Measurements from ENCODE around the gene VRTN. TPM values are rescaled to one million over a fixed set of nuclear protein-coding genes. Genes with fewer than 3 reads are reported as not detected.

Gene VRTN
- total and polyA plus RNA-seq, 9 of the 15 experiments (the other 6 are each of a cell fraction or from before 2014, with no cell fraction given), result 0.05 to 0.09 (median 0.06) TPM; not detected in 6

DNA sequence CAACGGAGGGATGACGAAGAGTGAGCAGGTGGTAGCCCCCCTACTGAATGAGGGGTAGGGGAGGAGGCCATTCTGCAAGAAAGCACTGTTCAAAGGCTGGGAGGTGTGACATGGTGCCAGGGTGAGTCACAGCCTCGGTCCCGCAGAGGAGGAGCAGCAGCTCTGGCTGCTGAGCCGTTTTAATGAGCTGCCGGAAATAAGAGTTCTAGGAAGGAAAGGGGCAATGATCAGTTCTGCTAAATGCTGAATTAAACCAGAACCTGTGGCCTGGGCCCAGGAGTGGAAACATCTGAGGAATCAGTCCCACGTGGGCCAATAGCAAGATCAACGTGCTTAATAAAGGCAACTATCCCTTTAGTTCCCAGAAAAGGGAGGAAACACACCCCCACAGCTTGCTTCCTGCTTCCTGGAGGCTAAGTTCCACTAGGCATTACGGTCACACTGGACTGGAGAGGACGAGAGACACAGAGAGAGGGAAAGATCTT lies 49.2 kb upstream of the VRTN start:
- peaks cover 0 to 7% of the 10 kb centered on the region in 2 experiments; a peak in 3 of 5 replicates for H3K4me1 ChIP-seq (replicated peaks in 1 of 2; ENCODE audit: control insufficient read depth in 2 of 2, insufficient read depth in 2 of 2, low read length in 2 of 2)
- intact Hi-C loops (cut with micrococcal nuclease), result no loop called here

More for the DNA sequence above, 49.2 kb upstream of the VRTN start:
- 52% methylated on average over 6 of the region's 10 CpGs for WGBS (ENCODE audit: insufficient coverage, low coverage, missing lambda C conversion rate)
- Histone ChIP-seq H3K79me2 (ENCODE audit: control insufficient read depth, insufficient read depth, low read length) (peaks cover 19% of the 10 kb centered on the region), H3K36me3 (ENCODE audit: control insufficient read depth, insufficient read depth, low read length) (peaks cover 15% of the 10 kb centered on the region; the same call in 2 of the 3 replicates), H3K27ac (ENCODE audit: extremely low read depth, low read depth, low read length) (no peak overlapping the region), H3K4me3 (no peak overlapping the region), H3K9me3 (replicated peaks; ENCODE audit: control insufficient read depth, insufficient read depth, low read depth, low read length) (no peaks in the 10 kb centered on the region), H2AFZ (ENCODE audit: low read depth, low read length) (no peak overlapping the region), H4K20me1 (replicated peaks; ENCODE audit: control insufficient read depth, insufficient read depth, low read length) (peaks cover 5% of the 10 kb centered on the region; the same call in 1 of the 2 replicates), H3K9ac (ENCODE audit: insufficient read depth in 1 of 2, low read depth in 2 of 2, low read length in 2 of 2) (no peak overlapping the region; a peak in 1 of 4 replicates), H3K27me3 (ENCODE audit: control insufficient read depth in 2 of 2, insufficient read depth in 2 of 2, low read length in 2 of 2) (no peaks in the 10 kb centered on the region), H3K4me2 (ENCODE audit: insufficient read depth, low read length) (no peak overlapping the region), H3K9me1 (ENCODE audit: control insufficient read depth, insufficient read depth, low read length) (no peaks in the 10 kb centered on the region)
- ChIA-PET CTCF (ENCODE audit: low intra/inter-chr PET ratio) (no interaction called here), POLR2A (interaction anchor here (0.7 kb wide), 1 partner anchor 24 kb away, joined by 3 read pairs; no protein-coding TSS in a partner anchor)
- BruUV-seq (replicated peaks), result no TSS peak
- ATAC-seq, result no peak
- in situ Hi-C loops (cut with MboI), result no loop called here
- FAIRE-seq, result no peak
- TF ChIP-seq ARHGAP35 (IDR thresholded peaks at IDR 0.05; ENCODE audit: partially characterized antibody), result no peak
- TF ChIP-seq, protein P1, sequence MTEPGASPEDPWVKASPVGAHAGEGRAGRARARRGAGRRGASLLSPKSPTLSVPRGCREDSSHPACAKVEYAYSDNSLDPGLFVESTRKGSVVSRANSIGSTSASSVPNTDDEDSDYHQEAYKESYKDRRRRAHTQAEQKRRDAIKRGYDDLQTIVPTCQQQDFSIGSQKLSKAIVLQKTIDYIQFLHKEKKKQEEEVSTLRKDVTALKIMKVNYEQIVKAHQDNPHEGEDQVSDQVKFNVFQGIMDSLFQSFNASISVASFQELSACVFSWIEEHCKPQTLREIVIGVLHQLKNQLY (CRISPR knock-in tag; conservative IDR thresholded peaks at IDR 0.05), result no peak
- TF ChIP-seq, protein P2, sequence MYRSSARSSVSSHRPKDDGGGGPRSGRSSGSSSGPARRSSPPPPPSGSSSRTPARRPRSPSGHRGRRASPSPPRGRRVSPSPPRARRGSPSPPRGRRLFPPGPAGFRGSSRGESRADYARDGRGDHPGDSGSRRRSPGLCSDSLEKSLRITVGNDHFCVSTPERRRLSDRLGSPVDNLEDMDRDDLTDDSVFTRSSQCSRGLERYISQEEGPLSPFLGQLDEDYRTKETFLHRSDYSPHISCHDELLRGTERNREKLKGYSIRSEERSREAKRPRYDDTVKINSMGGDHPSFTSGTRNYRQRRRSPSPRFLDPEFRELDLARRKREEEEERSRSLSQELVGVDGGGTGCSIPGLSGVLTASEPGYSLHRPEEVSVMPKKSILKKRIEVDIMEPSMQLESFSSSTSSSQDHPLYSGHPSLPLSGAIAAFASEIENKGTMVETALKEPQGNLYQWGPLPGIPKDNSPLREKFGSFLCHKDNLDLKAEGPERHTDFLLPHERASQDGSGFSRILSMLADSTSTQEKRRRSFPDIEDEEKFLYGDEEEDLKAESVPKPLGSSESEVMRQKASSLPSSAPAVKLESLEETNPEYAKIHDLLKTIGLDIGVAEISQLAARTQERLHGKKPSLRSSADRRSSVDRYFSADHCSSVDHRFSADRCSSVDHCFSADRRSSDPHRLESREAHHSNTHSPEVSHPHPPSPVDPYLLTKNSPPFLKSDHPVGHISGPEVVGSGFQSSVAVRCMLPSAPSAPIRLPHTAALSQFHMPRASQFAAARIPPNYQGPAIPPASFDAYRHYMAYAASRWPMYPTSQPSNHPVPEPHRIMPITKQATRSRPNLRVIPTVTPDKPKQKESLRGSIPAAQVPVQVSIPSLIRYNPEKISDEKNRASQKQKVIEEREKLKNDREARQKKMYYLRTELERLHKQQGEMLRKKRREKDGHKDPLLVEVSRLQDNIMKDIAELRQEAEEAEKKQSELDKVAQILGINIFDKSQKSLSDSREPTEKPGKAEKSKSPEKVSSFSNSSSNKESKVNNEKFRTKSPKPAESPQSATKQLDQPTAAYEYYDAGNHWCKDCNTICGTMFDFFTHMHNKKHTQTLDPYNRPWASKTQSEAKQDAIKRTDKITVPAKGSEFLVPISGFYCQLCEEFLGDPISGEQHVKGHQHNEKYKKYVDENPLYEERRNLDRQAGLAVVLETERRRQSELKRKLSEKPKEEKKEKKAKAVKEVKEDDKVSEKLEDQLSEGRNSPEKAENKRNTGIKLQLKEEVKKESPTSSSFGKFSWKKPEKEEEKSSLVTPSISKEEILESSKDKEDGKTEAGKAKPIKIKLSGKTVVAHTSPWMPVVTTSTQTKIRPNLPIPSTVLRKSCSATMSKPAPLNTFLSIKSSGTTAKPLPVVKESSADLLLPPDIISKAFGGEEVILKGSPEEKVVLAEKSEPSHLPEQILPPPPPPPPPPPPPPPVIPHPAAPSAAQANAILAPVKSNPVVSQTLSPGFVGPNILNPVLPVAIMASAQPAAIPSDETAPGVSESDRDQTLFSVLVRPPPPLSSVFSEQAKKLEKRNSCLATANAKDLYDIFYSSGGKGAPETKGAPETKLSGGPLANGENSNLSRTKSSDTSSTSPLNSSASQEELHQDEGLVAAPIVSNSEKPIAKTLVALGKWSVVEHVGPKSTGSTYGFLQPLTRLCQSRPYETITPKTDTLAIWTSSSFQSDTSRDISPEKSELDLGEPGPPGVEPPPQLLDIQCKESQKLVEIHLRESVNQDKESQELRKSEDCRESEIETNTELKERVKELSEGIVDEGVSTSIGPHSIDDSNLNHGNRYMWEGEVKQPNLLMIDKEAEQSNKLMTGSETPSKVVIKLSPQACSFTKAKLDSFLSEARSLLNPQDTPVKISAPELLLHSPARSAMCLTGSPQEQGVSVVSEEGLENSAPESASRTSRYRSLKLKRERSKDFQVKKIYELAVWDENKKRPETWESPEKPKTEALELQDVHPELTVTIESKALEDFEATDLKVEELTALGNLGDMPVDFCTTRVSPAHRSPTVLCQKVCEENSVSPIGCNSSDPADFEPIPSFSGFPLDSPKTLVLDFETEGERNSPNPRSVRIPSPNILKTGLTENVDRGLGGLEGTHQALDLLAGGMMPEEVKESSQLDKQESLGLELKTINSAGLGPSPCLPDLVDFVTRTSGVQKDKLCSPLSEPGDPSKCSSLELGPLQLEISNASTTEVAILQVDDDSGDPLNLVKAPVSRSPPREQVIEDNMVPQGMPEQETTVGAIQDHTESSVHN (IDR thresholded peaks at IDR 0.05; ENCODE audit: borderline replicate concordance in 1 of 2, low read depth in 1 of 2), result no peak
- DNase-seq (ENCODE audit: extremely low read depth in 1 of 4, low spot score in 3 of 4), result no peak
